Measurements from ENCODE around the gene OBI1. TPM values are rescaled to one million over a fixed set of nuclear protein-coding genes. Genes with fewer than 3 reads are reported as not detected.

The OBI1 gene
- total and polyA plus RNA-seq, 2 donors (not counting 1 experiment from before 2014, with no cell fraction given) = 3.1 to 15.4 TPM

GRCh38 chr13:78630511-78630910, 28.4 kb downstream of the OBI1 start:
- CTCF ChIA-PET = no interaction called here
- Mint-ChIP-seq H3K27me3 (no peaks in the 10 kb centered on the region), H3K4me3 (no peak overlapping the region), H3K27ac (no peak overlapping the region), H3K4me1 (no peaks in the 10 kb centered on the region), H3K9me3 (ENCODE audit: insufficient read depth) (no peaks in the 10 kb centered on the region)
- no peak for DNase-seq
- ATAC-seq (ENCODE audit: low read depth) = no peak
- Histone ChIP-seq H3K9ac (ENCODE audit: low read length) (no peak overlapping the region), H3K79me2 (ENCODE audit: control insufficient read depth, insufficient read depth, low read length) (peaks cover 5% of the 10 kb centered on the region), H4K20me1 (ENCODE audit: control insufficient read depth, insufficient read depth, low read length, poor library complexity, severe bottlenecking) (no peaks in the 10 kb centered on the region), H3K27me3 (replicated peaks in 1 of 4; ENCODE audit: control extremely low read depth in 1 of 4, control insufficient read depth in 3 of 4, insufficient read depth in 4 of 4, low read length in 3 of 4) (no peaks in the 10 kb centered on the region), H3K4me2 (replicated peaks; ENCODE audit: low read depth, low read length, poor library complexity, severe bottlenecking) (no peak overlapping the region), H3K27ac (ENCODE audit: low read length in 2 of 2) (no peak overlapping the region), H3K9me3 (ENCODE audit: control extremely low read depth in 1 of 3, control insufficient read depth in 2 of 3, insufficient read depth in 1 of 3, low read length in 2 of 3) (no peaks in the 10 kb centered on the region), H3K4me3 (ENCODE audit: control extremely low read depth in 1 of 5, extremely low read depth in 1 of 5, insufficient read depth in 1 of 5, low read depth in 2 of 5, low read length in 4 of 5) (no peak overlapping the region), H2AFZ (ENCODE audit: insufficient read depth, low read depth, low read length, poor library complexity, severe bottlenecking) (no peak overlapping the region), H3K36me3 (replicated peaks in 1 of 2; ENCODE audit: control extremely low read depth in 1 of 2, control insufficient read depth in 1 of 2, extremely low read depth in 1 of 2, insufficient read depth in 2 of 2, low read length in 1 of 2) (peaks cover 4 to 48% of the 10 kb centered on the region in 2 experiments), H3K4me1 (ENCODE audit: control insufficient read depth in 2 of 2, insufficient read depth in 2 of 2, low read length in 2 of 2) (no peaks in the 10 kb centered on the region)
- intact Hi-C loops (cut with micrococcal nuclease) = no loop called here
- WGBS (ENCODE audit: insufficient coverage) = 75% methylated on average over 1 of the region's 1 CpG
- POLR2A ChIA-PET = no interaction called here
- no peak for TF ChIP-seq CTCF (IDR thresholded peaks at IDR 0.05)
- TF ChIP-seq EZH2 (IDR thresholded peaks at IDR 0.05; ENCODE audit: borderline replicate concordance, insufficient read depth, low read depth, low read length, poor library complexity, severe bottlenecking) = no peak

GRCh38 chr13:78625384-78625783, 33.6 kb downstream of the OBI1 start:
- DNase-seq (no peak), ATAC-seq (ENCODE audit: low read depth) (no peak)
- Histone ChIP-seq H3K27me3 (replicated peaks in 1 of 4; ENCODE audit: control extremely low read depth in 1 of 4, control insufficient read depth in 3 of 4, insufficient read depth in 4 of 4, low read length in 3 of 4) (no peaks in the 10 kb centered on the region), H3K27ac (ENCODE audit: low read length in 2 of 2) (no peak overlapping the region), H3K9ac (ENCODE audit: low read length) (no peak overlapping the region), H3K9me3 (ENCODE audit: control extremely low read depth in 1 of 3, control insufficient read depth in 2 of 3, insufficient read depth in 1 of 3, low read length in 2 of 3) (no peaks in the 10 kb centered on the region), H3K36me3 (replicated peaks in 1 of 2; ENCODE audit: control extremely low read depth in 1 of 2, control insufficient read depth in 1 of 2, extremely low read depth in 1 of 2, insufficient read depth in 2 of 2, low read length in 1 of 2) (peaks cover 0 to 44% of the 10 kb centered on the region in 2 experiments), H4K20me1 (ENCODE audit: control insufficient read depth, insufficient read depth, low read length, poor library complexity, severe bottlenecking) (peaks cover 9% of the 10 kb centered on the region), H3K79me2 (ENCODE audit: control insufficient read depth, insufficient read depth, low read length) (no peaks in the 10 kb centered on the region), H3K4me3 (ENCODE audit: control extremely low read depth in 1 of 5, extremely low read depth in 1 of 5, insufficient read depth in 1 of 5, low read depth in 2 of 5, low read length in 4 of 5) (no peak overlapping the region), H3K4me2 (replicated peaks; ENCODE audit: low read depth, low read length, poor library complexity, severe bottlenecking) (no peak overlapping the region), H2AFZ (ENCODE audit: insufficient read depth, low read depth, low read length, poor library complexity, severe bottlenecking) (no peak overlapping the region), H3K4me1 (ENCODE audit: control insufficient read depth in 2 of 2, insufficient read depth in 2 of 2, low read length in 2 of 2) (no peaks in the 10 kb centered on the region)
- Mint-ChIP-seq H3K27me3 (no peaks in the 10 kb centered on the region), H3K9me3 (ENCODE audit: insufficient read depth) (no peaks in the 10 kb centered on the region), H3K27ac (no peak overlapping the region), H3K4me3 (no peak overlapping the region), H3K4me1 (no peaks in the 10 kb centered on the region)
- CTCF ChIA-PET = no interaction called here
- intact Hi-C loops (cut with micrococcal nuclease) = no loop called here
- POLR2A ChIA-PET = no interaction called here
- TF ChIP-seq EZH2 (IDR thresholded peaks at IDR 0.05; ENCODE audit: borderline replicate concordance, insufficient read depth, low read depth, low read length, poor library complexity, severe bottlenecking) (no peak), CTCF (IDR thresholded peaks at IDR 0.05) (no peak)
- 100% methylated on average over 1 of the region's 2 CpGs for WGBS (ENCODE audit: insufficient coverage)

All from B cell (primary cell).